HG03575 (cell line): ENCODE measurements around the gene KLF15.
"Not testable (repeated sequence)": the region's sequence is repeated elsewhere in the genome, so short reads cannot be mapped to it uniquely, and the experiment has no call there.

Source experiments
- ATAC-seq: cut with Tn5 transposase; IDR thresholded peaks from one replicate; pipeline ENCODE4 v1.9.1; 2021; ENCODE audit not compliant: unreplicated experiment, insufficient number of reproducible peaks, low FRiP score; ENCODE audit errors: extremely low read depth

KLF15 gene

GRCh38 chr3:126339466-126339865, 17.7 kb downstream of the KLF15 start:
- ATAC-seq, result no peak

GRCh38 chr3:126338790-126339288, 18.4 kb downstream of the KLF15 start:
- ATAC-seq, result no peak

- no peak for ATAC-seq
These were observed 19.1 kb downstream of the KLF15 start for GRCh38 chr3:126337980-126338651.

- not testable (repeated sequence) for ATAC-seq
These were observed 25.3 kb downstream of the KLF15 start for GRCh38 chr3:126331812-126332336.

GRCh38 chr3:126329927-126330725, 27.1 kb downstream of the KLF15 start:
- no peak for ATAC-seq

- no peak for ATAC-seq
These were observed 30.6 kb downstream of the KLF15 start for GRCh38 chr3:126326629-126327028.

- ATAC-seq, result no peak
These were observed 34.8 kb downstream of the KLF15 start for GRCh38 chr3:126322181-126322967.

- no peak for ATAC-seq
These were observed 35.7 kb downstream of the KLF15 start for GRCh38 chr3:126321490-126321889.

GRCh38 chr3:126320517-126321293, 36.5 kb downstream of the KLF15 start:
- no peak for ATAC-seq

- ATAC-seq, result no peak
These were observed 37.4 kb downstream of the KLF15 start for GRCh38 chr3:126319701-126320295.

GRCh38 chr3:126317029-126317996, 39.9 kb downstream of the KLF15 start:
- ATAC-seq, result no peak

GRCh38 chr3:126316501-126316939, 40.7 kb downstream of the KLF15 start:
- ATAC-seq, result no peak

- ATAC-seq, result no peak
These were observed 41.2 kb downstream of the KLF15 start for GRCh38 chr3:126316031-126316461.

- no peak for ATAC-seq
These were observed 42.2 kb downstream of the KLF15 start for GRCh38 chr3:126314790-126315658.

GRCh38 chr3:126314305-126314789, 42.9 kb downstream of the KLF15 start:
- ATAC-seq, result no peak
